HG03196 (cell line): Measurements from ENCODE around the gene CEBPE.

ENCODE experiments used
- ATAC-seq: cut with Tn5 transposase; IDR thresholded peaks from one replicate; pipeline ENCODE4 v1.9.1; 2021; ENCODE audit not compliant: unreplicated experiment

The CEBPE gene

DNA sequence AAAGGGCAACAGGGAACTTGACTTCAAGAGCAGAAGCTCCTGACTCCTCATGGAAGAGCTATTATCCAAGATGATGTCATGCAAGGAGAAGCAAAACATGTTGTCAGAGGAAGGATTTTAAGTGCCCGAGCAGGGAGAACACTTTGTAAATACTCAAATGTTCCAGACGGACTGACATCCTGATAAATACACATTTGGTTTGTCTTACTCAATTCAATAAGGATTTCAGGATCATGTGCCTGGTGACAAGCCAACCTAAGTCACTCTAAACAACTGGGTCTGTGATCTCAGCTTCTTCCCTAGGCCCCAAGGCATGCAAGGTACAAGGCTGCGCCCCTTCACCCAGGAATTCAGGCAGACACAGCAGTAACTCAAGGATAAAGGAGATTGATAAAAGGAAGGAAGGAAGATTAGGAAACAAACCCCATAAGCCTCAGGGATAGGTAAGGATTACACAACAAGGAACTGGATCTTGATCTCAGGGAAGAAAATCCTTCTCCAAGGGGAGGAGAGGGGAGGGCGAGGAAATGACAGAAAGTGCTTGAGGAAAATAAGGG lies 26.8 kb upstream of the CEBPE start:
- ATAC-seq, result no peak

DNA sequence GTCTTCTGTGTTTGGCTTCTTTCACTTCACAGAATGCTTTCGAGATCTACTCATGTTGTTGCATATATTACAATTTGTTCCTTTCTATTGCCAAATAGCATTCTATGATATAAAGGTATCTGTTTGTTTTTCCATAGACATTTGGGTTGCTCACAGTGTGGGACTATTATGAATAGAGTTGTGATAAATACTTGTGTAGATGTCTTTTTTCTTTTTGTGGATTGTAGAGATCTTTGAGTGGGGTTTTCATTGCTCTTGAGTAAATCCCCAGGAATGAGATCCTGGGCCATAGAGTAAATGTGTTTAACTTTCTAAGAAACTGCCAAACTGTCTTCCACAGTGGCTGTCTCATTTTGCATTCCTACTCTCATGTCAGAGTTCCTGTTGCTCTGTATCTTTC lies 24.9 kb upstream of the CEBPE start:
- ATAC-seq, result no peak

DNA sequence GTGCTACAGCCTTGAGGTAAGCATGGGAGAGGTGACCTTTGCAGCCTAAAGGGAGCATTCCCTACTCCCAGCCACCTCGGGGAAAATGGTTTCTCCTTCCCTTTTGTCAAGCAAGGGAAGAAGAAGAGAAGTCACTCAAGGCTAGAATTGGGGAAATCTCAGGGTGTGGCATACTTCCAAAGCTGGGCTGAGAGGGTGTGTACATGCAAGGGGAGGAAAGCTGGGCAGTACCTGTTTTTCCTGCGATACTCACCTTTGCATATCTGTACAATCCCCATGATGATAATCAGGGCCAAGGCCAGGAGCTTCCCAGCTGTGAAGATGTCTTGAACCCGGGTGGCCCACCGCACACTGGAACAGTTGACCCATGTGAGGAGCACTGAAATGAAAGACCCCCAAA lies 23.8 kb upstream of the CEBPE start:
- no peak for ATAC-seq

DNA sequence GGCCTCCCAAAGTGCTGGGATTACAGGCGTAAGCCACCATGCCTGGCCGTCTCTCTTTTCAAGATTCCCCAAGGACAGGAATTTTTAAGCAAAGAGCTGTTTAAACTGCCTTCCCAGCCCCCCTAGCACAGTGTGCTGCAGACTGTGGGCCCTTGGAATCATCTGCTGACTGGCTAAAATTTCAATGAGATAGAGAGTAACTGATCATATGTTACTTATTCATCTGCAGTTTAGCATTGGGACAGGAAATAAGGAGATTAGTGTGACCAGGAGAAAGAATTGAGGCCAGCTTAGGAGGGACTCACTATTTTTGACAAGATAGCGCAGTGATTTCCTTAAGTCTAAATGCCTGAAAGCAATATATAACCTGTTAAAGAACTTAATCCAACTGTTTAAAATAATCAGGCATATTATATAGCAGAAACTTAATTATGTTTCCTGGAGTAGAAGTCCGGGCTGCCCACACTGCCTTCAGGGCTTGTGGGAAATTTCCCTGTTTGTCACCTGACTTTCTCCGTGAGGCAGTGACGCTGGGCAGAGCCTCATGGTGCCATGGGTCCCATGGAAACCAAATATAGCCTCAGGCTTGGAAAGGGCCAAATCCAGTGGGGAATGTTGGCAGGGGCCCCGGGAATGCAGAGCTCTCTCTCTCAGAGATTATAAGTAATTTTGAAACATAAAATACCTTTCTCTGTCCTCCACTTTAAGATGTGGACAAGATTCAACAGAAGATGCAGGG lies 22.8 kb upstream of the CEBPE start:
- ATAC-seq, result no peak

- ATAC-seq, result no peak
These were observed 21.3 kb upstream of the CEBPE start for GRCh38 chr14:23140371-23140770.

DNA sequence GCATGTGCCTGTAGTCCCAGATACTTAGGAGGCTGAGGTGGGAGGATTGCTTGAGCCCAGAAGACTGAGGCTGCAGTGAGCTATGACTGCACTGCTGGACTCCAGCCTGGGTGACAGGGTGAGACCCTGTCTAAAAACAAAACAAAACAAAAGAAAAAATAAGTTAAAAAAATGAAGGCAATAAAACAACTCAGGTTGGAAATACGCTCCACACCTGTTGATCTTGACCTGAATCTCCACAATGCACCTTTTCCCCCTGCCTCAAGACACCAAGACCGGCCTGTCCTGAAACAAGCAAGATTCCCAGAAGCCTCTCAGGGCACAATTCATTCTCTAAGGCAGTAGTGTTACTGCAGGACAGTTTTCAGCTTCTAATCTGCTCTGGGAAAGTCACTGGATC lies 20.8 kb upstream of the CEBPE start:
- ATAC-seq, result no peak

GRCh38 chr14:23137813-23138535 lies 18.9 kb upstream of the CEBPE start:
- ATAC-seq, result no peak

GRCh38 chr14:23137192-23137812 lies 18.2 kb upstream of the CEBPE start:
- ATAC-seq, result no peak

DNA sequence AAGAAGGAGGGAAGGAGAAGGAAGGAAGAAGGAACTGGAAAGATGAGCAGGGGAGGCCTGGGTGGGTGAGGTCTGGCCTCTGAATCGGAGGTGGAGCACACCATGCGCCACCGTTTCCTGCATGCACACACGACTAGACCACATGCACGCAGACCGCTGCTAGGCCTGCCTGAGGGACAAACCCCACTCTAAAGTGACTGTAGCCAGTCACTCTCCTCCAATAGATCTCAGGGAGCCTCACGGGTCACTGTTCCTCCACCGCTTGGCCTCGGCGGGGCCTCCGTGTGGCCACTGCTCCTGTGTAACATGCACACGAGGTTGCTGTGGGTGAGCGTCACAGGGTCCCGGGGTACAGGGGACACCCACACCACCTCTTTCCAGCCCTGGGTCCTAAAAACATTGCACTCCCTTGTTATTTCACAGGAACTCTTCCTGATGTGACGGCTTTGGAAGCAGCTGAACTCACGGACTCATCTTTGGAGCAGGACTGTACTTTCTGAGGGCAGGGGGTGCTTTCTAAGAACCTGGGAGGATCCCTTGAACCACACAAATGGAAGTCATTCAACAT lies 17.6 kb upstream of the CEBPE start:
- ATAC-seq, result no peak

- no peak for ATAC-seq
These were observed 13.9 kb upstream of the CEBPE start for GRCh38 chr14:23132970-23133369.

- no peak for ATAC-seq
These were observed 12.4 kb upstream of the CEBPE start for GRCh38 chr14:23131482-23131881.

- no peak for ATAC-seq
These were observed 11.8 kb upstream of the CEBPE start for GRCh38 chr14:23130871-23131270.

DNA sequence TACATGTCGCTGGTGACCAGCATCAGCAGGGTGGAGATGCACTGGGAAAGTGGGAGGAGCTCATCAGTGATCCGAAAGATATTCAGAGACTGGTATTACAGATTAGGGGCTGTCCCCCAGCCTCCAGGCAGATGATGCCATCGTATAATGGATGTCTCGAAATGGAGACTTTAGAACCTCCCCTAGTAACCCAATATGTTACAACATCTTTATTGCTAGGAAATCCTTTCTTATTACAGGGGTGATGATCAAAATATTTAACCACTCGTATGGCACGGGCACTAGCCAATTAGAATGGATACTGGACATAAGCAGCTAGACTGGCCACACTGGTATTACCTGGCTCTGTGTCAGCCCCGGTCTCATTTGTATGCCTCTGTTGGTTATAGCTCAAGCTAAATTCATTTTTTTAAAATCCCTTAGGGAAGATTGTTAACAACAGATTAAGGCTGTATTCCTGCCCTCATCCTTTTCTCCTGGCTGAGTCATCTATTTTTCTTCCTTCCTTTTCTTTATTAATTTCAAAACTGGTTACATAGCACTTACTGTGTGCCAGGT lies 10.8 kb upstream of the CEBPE start:
- ATAC-seq, result no peak

- ATAC-seq, result no peak
These were observed 10.1 kb upstream of the CEBPE start for GRCh38 chr14:23128969-23129758.

DNA sequence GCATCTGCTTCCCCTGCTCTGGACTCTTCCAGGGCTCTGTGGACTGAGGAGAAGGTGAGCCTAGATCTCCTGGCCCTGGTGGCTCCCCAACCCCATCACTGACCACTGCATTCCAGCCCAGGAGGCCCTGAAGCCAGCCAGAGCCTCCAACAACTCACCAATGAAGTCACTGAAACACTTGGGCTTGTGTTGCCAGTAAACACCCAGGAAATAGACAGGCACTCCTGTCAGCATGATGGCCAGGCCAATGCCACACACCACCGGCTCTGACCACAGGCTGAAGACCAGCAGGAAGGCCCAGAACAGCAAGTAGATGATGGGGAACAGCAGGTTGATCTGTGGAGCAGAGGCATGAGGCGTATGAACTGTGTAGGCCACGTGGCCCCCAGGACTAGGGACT lies 8.8 kb upstream of the CEBPE start:
- ATAC-seq, result no peak

- ATAC-seq, result no peak
These were observed 7.7 kb upstream of the CEBPE start for GRCh38 chr14:23126548-23127278.

DNA sequence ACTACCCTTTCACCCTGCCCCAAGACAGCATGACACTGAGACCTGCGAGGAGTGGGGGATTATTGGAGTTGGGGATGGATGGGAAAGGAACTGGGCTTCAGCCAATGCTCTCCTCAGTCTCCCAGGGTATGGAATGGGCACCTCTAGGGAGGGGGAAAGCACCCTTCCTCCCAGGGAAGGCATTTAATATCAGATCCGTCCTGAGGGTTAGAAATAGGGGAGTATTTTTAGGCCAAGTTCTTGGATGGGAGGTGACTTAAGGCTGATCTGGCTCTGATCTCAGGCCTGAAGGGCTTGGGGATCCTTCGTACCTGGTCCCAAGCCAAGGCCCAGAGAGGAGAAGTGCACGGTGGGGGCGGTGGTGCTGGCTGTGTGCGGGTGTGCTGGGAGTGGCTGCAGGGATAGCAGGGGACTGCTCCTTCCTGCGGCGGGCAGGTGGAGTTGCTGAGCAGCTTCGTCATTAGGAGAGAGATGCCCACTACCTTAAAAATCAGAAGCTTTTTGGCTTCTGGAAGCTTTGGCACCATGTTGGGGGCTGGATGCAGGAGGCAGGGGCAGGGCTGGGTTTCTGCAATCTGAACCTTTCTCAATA lies 7.0 kb upstream of the CEBPE start:
- no peak for ATAC-seq

- ATAC-seq, result no peak
These were observed 6.0 kb upstream of the CEBPE start for GRCh38 chr14:23125011-23125410.

DNA sequence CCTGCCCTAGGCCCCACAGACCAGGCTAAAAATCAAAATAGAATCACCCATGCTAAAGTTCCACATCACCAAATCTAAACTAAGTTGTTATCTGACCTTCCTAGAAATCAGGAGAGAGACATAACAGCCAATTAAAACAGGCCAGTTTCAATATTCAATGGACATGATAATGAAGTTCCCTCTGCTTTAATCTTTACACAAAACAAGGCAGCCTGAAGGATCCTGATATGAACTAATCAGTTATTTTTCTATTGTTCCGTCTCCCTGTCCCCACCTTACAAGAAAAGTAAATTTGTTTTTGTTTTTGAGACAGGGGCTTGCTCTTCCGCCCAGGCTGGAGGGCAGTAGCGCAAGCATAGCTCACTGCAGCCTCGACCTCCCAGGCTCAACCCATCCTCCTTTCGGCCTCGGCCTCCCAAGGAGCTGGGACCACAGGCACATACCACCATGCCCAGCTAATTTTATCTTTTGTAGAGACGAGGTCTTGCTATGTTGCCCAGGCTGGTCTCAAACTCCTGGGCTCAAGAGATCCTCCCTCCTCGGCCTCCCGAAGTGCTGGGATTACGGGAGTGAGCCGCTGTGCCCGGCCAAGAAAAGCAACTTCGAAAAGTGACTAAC lies 5.4 kb upstream of the CEBPE start:
- no peak for ATAC-seq
